ENCODE data around the gene GJA3. TPM values are rescaled to one million over a fixed set of nuclear protein-coding genes. Genes with fewer than 3 reads are reported as not detected.
A peak's percentile ranks its signal among the peaks of the same experiment; 100 is the strongest.

Gene GJA3
- total and polyA plus RNA-seq, 2 of the 4 experiments (the other 2 are of a cell fraction), result 1.5 to 2.7 TPM

GRCh38 chr13:20161951-20162300 is 1.1 kb upstream of the GJA3 start:
- no peak overlapping the region for H3K56ac ChIP-seq (ENCODE audit: extremely low read depth, insufficient read depth, low read length)
- H2AK5ac ChIP-seq (ENCODE audit: low read depth, low read length), result no peak overlapping the region
- H3K4me3 ChIP-seq (ENCODE audit: insufficient read depth, low read depth, low read length), result no peak overlapping the region
- peak overlapping the region; percentile 92 for H2AFZ ChIP-seq (replicated peaks; ENCODE audit: low read length, poor library complexity)
- TF ChIP-seq SMC3 (IDR thresholded peaks at IDR 0.05; ENCODE audit: low read depth, low read length) (no peak), CHD1 (IDR thresholded peaks at IDR 0.05; ENCODE audit: low read depth, low read length) (no peak), FOS (IDR thresholded peaks at IDR 0.05; ENCODE audit: low read depth, low read length) (no peak), MAFK (IDR thresholded peaks at IDR 0.05; ENCODE audit: low read depth, low read length) (no peak), NFE2L2 (IDR thresholded peaks at IDR 0.05; ENCODE audit: low read depth, low read length) (no peak), RCOR1 (IDR thresholded peaks at IDR 0.05; ENCODE audit: insufficient replicate concordance, low read length) (no peak), RAD21 (IDR thresholded peaks at IDR 0.05; ENCODE audit: low read length) (no peak), BHLHE40 (IDR thresholded peaks at IDR 0.05; ENCODE audit: low read depth, low read length) (no peak), CEBPB (IDR thresholded peaks at IDR 0.05; ENCODE audit: low read depth, low read length) (no peak), MXI1 (IDR thresholded peaks at IDR 0.05; ENCODE audit: borderline replicate concordance, low read depth, low read length) (no peak)
- TF ChIP-seq, protein P1, sequence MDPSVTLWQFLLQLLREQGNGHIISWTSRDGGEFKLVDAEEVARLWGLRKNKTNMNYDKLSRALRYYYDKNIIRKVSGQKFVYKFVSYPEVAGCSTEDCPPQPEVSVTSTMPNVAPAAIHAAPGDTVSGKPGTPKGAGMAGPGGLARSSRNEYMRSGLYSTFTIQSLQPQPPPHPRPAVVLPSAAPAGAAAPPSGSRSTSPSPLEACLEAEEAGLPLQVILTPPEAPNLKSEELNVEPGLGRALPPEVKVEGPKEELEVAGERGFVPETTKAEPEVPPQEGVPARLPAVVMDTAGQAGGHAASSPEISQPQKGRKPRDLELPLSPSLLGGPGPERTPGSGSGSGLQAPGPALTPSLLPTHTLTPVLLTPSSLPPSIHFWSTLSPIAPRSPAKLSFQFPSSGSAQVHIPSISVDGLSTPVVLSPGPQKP (IDR thresholded peaks at IDR 0.05; ENCODE audit: borderline replicate concordance, low read depth, low read length), result no peak
- intact Hi-C loops (cut with micrococcal nuclease) (loop anchor here (2.0 to 5.0 kb wide), 2 partner anchors 105 to 201 kb away; no protein-coding TSS in a partner anchor), in situ Hi-C loops (cut with MboI; ENCODE audit: low sequenced_read_pairs) (loop anchor here (10.0 to 25.0 kb wide), 2 partner anchors 167 to 525 kb away; partner anchors contain the start of gene MPHOSPH8), dilution Hi-C loops (cut with HindIII; ENCODE audit: low sequenced_read_pairs, unreplicated experiment) (no loop called here)
- H4K20me1 ChIP-seq (ENCODE audit: insufficient read depth, low read length), result no peaks in the 10 kb centered on the region
- DNase-seq (no peak), ATAC-seq (ENCODE audit: low read depth) (no peak)
- 45% methylated on average over 5 of the region's 16 CpGs; no CpG with 5 or more reads in 1 of the 2 experiments for WGBS, 2 experiments (ENCODE audit: extremely low coverage in 2 of 2, insufficient read length in 1 of 2)
- H3K4ac ChIP-seq (ENCODE audit: low read depth, low read length), result no peak overlapping the region
- no peaks in the 10 kb centered on the region; the same call in 1 of the 2 replicates for H3K9me1 ChIP-seq (ENCODE audit: insufficient read depth, low read length)
- H3K9me3 ChIP-seq (ENCODE audit: control insufficient read depth, insufficient read depth, low read length), result no peaks in the 10 kb centered on the region
- no TSS peak for BruUV-seq (replicated peaks)
- H2BK5ac ChIP-seq (ENCODE audit: low read depth, low read length, poor library complexity, severe bottlenecking), result no peak overlapping the region
- H3K14ac ChIP-seq (replicated peaks; ENCODE audit: low read depth, low read length), result no peak overlapping the region
- no peak overlapping the region for H2BK120ac ChIP-seq (ENCODE audit: low read depth, low read length)
- ChIA-PET CTCF (interaction anchor here (0.6 to 0.7 kb wide), 2 partner anchors 177 to 265 kb away, joined by 3 to 13 read pairs; no protein-coding TSS in a partner anchor), POLR2A (ENCODE audit: unreplicated experiment) (no interaction called here)
- no peak overlapping the region for H4K5ac ChIP-seq (ENCODE audit: low read depth, low read length)
- no peak overlapping the region for H3K18ac ChIP-seq (ENCODE audit: low read depth, low read length)
- H3K79me1 ChIP-seq (ENCODE audit: low read depth in 1 of 2, low read length in 2 of 2), result peaks cover 0 to 7% of the 10 kb centered on the region in 2 experiments; a peak in 2 of 4 replicates
- H3K23ac ChIP-seq (ENCODE audit: low read depth, low read length), result no peak overlapping the region; the same call in 1 of the 2 replicates
- no peak overlapping the region for H3K4me2 ChIP-seq (ENCODE audit: low read depth, low read length)
- H2BK15ac ChIP-seq (ENCODE audit: low read depth, low read length), result no peak overlapping the region
- H3K9ac ChIP-seq (ENCODE audit: low read depth, low read length), result no peak overlapping the region
- H3K27me3 ChIP-seq (ENCODE audit: control insufficient read depth, insufficient read depth, low read length), result peaks cover 5% of the 10 kb centered on the region; the same call in 1 of the 2 replicates
- H3K4me1 ChIP-seq (ENCODE audit: control insufficient read depth, insufficient read depth, low read length), result peaks cover 3% of the 10 kb centered on the region
- no peaks in the 10 kb centered on the region for H3K36me3 ChIP-seq (ENCODE audit: control insufficient read depth, insufficient read depth, low read length)
- no peak overlapping the region; a peak in 1 of 4 replicates for H4K8ac ChIP-seq (ENCODE audit: low read depth in 2 of 2, low read length in 2 of 2)
- H4K91ac ChIP-seq (ENCODE audit: insufficient read depth, low read depth, low read length), result no peak overlapping the region
- H2BK20ac ChIP-seq (ENCODE audit: low read depth, low read length), result no peak overlapping the region
- no peak overlapping the region for H3K27ac ChIP-seq (ENCODE audit: insufficient read depth, low read length)
- no peak overlapping the region for H2AK9ac ChIP-seq (replicated peaks; ENCODE audit: low read depth, low read length, poor library complexity)
